NCI-H345 treated with DMSO at 0.1 percent for 48 hours (cell line): Measurements from ENCODE around the gene ZNF500.
"Not testable (repeated sequence)": the region's sequence is repeated elsewhere in the genome, so short reads cannot be mapped to it uniquely, and the experiment has no call there.

Experiments used
- DNase-seq: peaks from one replicate; lab custom pipeline; 2025; ENCODE audit not compliant: unreplicated experiment; lab: John Stamatoyannopoulos, UW

Gene ZNF500

GRCh38 chr16:4796982-4797804, 30.2 kb upstream of the ZNF500 start:
- no peak for DNase-seq

- no peak for DNase-seq
Measured at GRCh38 chr16:4795828-4796572, 29.0 kb upstream of the ZNF500 start.

- DNase-seq: peak; percentile 78
Measured at GRCh38 chr16:4795181-4795827, 28.3 kb upstream of the ZNF500 start, which contains the start of gene SMIM22. TSS of gene SMIM22 (plus strand) at chr16:4795369. CDS start at chr16:4795735, 366 bp downstream.

- no peak for DNase-seq
Measured at GRCh38 chr16:4792951-4793513, 26.1 kb upstream of the ZNF500 start.

- no peak for DNase-seq
Measured at GRCh38 chr16:4790871-4791270, 23.9 kb upstream of the ZNF500 start.

GRCh38 chr16:4790261-4790660, 23.3 kb upstream of the ZNF500 start:
- DNase-seq: no peak

GRCh38 chr16:4788910-4789309, 21.9 kb upstream of the ZNF500 start:
- DNase-seq: no peak

- no peak for DNase-seq
Measured at GRCh38 chr16:4788489-4788889, 21.5 kb upstream of the ZNF500 start.

GRCh38 chr16:4787627-4788482, 20.9 kb upstream of the ZNF500 start, which contains the start of gene SEPTIN12:
TSS of gene SEPTIN12 (minus strand) at chr16:4788345. CDS start at chr16:4787645, 700 bp downstream.
- no peak for DNase-seq

GRCh38 chr16:4787068-4787467, 20.1 kb upstream of the ZNF500 start:
- DNase-seq: no peak

- DNase-seq: no peak
Measured at GRCh38 chr16:4785758-4786433, 18.9 kb upstream of the ZNF500 start.

GRCh38 chr16:4784444-4784987, 17.6 kb upstream of the ZNF500 start:
- not testable (repeated sequence) for DNase-seq

GRCh38 chr16:4783951-4784336, 17.0 kb upstream of the ZNF500 start:
- DNase-seq: no peak

GRCh38 chr16:4783251-4783950, 16.4 kb upstream of the ZNF500 start:
- no peak for DNase-seq

- DNase-seq: no peak
Measured at GRCh38 chr16:4780235-4780634, 13.3 kb upstream of the ZNF500 start.

GRCh38 chr16:4778050-4778392, 11.1 kb upstream of the ZNF500 start:
- no peak for DNase-seq

- DNase-seq: no peak
Measured at GRCh38 chr16:4777339-4778049, 10.5 kb upstream of the ZNF500 start.

GRCh38 chr16:4776141-4776705, 9.3 kb upstream of the ZNF500 start:
- no peak for DNase-seq
